Measurements from ENCODE around the gene DMRTA2.

The DMRTA2 gene

DNA sequence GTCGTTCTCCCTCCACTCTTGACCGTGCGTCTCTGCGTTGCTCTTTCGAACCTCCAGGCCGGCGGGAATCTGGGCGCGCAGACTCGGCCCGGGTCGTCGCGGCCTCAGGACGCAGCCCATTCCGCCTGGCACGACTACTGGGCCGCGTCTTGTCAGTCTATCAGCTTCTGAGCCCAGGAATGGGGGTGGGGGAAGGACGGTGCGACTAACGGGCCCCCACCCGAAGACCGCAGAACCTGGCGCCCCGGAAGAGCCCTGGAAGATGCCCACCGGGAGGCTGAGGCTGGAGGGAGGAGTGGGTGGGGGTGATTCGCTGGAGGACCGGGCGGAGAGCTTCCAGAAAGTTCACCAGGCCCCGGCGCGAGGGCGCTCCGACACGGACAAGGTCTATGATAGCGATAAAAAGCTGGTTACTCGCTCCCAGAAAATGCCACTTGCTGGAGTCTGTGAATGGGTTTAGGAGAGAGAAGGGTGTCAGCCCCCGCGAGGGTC lies 1.7 kb upstream of the DMRTA2 start:
- H2AFZ ChIP-seq (ENCODE audit: low read length) = no peak overlapping the region
- no peak overlapping the region for H3K9ac ChIP-seq (ENCODE audit: low read length)
- TF ChIP-seq EZH2 (IDR thresholded peaks at IDR 0.05; ENCODE audit: borderline replicate concordance, low read length) = no peak
- TF ChIP-seq, protein P1, sequence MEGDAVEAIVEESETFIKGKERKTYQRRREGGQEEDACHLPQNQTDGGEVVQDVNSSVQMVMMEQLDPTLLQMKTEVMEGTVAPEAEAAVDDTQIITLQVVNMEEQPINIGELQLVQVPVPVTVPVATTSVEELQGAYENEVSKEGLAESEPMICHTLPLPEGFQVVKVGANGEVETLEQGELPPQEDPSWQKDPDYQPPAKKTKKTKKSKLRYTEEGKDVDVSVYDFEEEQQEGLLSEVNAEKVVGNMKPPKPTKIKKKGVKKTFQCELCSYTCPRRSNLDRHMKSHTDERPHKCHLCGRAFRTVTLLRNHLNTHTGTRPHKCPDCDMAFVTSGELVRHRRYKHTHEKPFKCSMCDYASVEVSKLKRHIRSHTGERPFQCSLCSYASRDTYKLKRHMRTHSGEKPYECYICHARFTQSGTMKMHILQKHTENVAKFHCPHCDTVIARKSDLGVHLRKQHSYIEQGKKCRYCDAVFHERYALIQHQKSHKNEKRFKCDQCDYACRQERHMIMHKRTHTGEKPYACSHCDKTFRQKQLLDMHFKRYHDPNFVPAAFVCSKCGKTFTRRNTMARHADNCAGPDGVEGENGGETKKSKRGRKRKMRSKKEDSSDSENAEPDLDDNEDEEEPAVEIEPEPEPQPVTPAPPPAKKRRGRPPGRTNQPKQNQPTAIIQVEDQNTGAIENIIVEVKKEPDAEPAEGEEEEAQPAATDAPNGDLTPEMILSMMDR (IDR thresholded peaks at IDR 0.05; ENCODE audit: low read length) = no peak
- no peaks in the 10 kb centered on the region for H3F3A ChIP-seq (ENCODE audit: insufficient read depth, low read length)
- no peak overlapping the region for H3K27ac ChIP-seq (ENCODE audit: low read depth, low read length, poor library complexity, severe bottlenecking)
- H3K27me3 ChIP-seq (ENCODE audit: insufficient read depth, low read length) = no peaks in the 10 kb centered on the region
- H3K4me1 ChIP-seq (ENCODE audit: insufficient read depth, low read length, severe bottlenecking) = no peaks in the 10 kb centered on the region
- H3K36me3 ChIP-seq (ENCODE audit: insufficient read depth, low read length) = no peaks in the 10 kb centered on the region
- H3K4me3 ChIP-seq (ENCODE audit: low read depth, low read length, poor library complexity, severe bottlenecking) = no peak overlapping the region
- H3K79me2 ChIP-seq (ENCODE audit: insufficient read depth, low read length) = no peaks in the 10 kb centered on the region
- H3K9me3 ChIP-seq (ENCODE audit: low read length) = no peaks in the 10 kb centered on the region
- no peaks in the 10 kb centered on the region for H4K20me1 ChIP-seq (ENCODE audit: insufficient read depth, low read length)
- no peaks in the 10 kb centered on the region for H3K9me2 ChIP-seq (ENCODE audit: low read depth, low read length)
- no peak overlapping the region for H3K4me2 ChIP-seq (ENCODE audit: low read length)

DNA sequence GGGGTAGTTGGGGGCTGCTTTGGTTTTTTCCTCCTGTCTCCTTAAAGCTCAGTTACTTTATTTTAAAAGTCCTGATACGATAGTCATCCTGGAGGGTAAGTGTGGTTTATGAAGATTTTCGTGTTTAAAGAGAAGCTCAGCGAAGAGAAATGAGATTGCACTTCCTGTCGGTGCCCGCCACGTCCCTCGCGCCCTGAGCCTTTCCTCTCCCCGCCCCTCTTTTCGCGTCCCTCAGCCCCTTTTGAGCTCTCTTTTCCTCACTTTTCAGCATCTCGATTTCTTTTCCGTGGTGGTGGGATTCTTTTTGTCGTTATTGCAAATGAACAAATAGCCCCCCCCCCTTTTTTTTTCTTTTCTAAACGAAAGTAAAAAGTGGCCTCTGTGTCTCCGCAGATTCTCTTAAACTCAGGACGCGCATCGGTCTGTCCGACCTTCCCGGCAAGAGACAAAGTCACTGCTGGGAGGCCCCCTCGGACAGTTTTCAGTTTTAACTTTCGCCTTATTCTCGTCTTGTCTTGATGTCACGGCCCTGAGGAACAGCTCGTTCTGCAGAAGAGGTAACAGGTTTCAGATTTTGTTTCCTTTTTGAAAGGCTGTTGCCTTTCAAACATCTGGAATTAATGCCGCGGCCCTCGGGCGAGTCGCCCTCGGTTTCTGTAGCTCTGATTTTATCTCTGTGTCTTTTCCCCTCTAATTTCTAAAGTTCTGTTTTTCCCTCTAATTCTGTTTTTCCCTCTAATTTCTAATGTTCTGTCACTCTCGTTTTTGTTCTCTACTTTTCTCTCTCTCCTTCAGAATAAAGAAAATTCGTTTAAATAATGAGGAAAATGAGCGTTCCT lies 1.0 kb upstream of the DMRTA2 start:
- Histone ChIP-seq H3K79me2 (ENCODE audit: insufficient read depth, low read length) (no peaks in the 10 kb centered on the region), H3K36me3 (ENCODE audit: insufficient read depth, low read length) (no peaks in the 10 kb centered on the region), H3F3A (ENCODE audit: insufficient read depth, low read length) (no peaks in the 10 kb centered on the region), H4K20me1 (ENCODE audit: insufficient read depth, low read length) (no peaks in the 10 kb centered on the region), H3K27ac (ENCODE audit: low read depth, low read length, poor library complexity, severe bottlenecking) (no peak overlapping the region), H3K4me3 (ENCODE audit: low read depth, low read length, poor library complexity, severe bottlenecking) (no peak overlapping the region), H2AFZ (ENCODE audit: low read length) (no peak overlapping the region), H3K9ac (ENCODE audit: low read length) (no peak overlapping the region), H3K4me1 (ENCODE audit: insufficient read depth, low read length, severe bottlenecking) (no peaks in the 10 kb centered on the region), H3K27me3 (ENCODE audit: insufficient read depth, low read length) (no peaks in the 10 kb centered on the region), H3K4me2 (ENCODE audit: low read length) (no peak overlapping the region), H3K9me3 (ENCODE audit: low read length) (no peaks in the 10 kb centered on the region), H3K9me2 (ENCODE audit: low read depth, low read length) (no peaks in the 10 kb centered on the region)
- TF ChIP-seq, protein P1 (IDR thresholded peaks at IDR 0.05; ENCODE audit: low read length) = no peak
- TF ChIP-seq EZH2 (IDR thresholded peaks at IDR 0.05; ENCODE audit: borderline replicate concordance, low read length) = no peak

DNA sequence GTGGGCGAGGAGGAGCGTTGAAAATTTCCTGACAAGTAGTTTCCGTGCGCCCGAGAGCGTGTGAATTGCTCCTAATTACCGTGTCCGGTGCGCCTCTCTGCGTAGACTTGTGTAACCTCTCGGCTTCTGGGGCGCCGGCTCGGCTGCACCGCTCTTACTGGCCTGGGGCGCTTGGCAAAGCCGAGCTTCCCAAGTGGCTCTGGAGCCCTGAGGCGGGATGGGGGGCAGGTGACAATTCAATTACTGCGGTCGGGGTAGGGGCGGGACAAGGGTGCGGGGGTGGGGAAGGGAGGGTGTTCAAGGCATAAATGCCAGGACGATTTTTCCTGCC lies 392 bp upstream of the DMRTA2 start:
- no peak overlapping the region for H3K27ac ChIP-seq (ENCODE audit: low read depth, low read length, poor library complexity, severe bottlenecking)
- no peak overlapping the region for H3K9ac ChIP-seq (ENCODE audit: low read length)
- no peaks in the 10 kb centered on the region for H4K20me1 ChIP-seq (ENCODE audit: insufficient read depth, low read length)
- no peaks in the 10 kb centered on the region for H3F3A ChIP-seq (ENCODE audit: insufficient read depth, low read length)
- H3K4me2 ChIP-seq (ENCODE audit: low read length) = no peak overlapping the region
- no peaks in the 10 kb centered on the region for H3K4me1 ChIP-seq (ENCODE audit: insufficient read depth, low read length, severe bottlenecking)
- no peak overlapping the region for H2AFZ ChIP-seq (ENCODE audit: low read length)
- TF ChIP-seq, protein P1 (IDR thresholded peaks at IDR 0.05; ENCODE audit: low read length) = no peak
- TF ChIP-seq EZH2 (IDR thresholded peaks at IDR 0.05; ENCODE audit: borderline replicate concordance, low read length) = no peak
- no peaks in the 10 kb centered on the region for H3K36me3 ChIP-seq (ENCODE audit: insufficient read depth, low read length)
- no peaks in the 10 kb centered on the region for H3K27me3 ChIP-seq (ENCODE audit: insufficient read depth, low read length)
- no peaks in the 10 kb centered on the region for H3K79me2 ChIP-seq (ENCODE audit: insufficient read depth, low read length)
- no peaks in the 10 kb centered on the region for H3K9me3 ChIP-seq (ENCODE audit: low read length)
- no peak overlapping the region for H3K4me3 ChIP-seq (ENCODE audit: low read depth, low read length, poor library complexity, severe bottlenecking)
- no peaks in the 10 kb centered on the region for H3K9me2 ChIP-seq (ENCODE audit: low read depth, low read length)
